ENCODE results near the gene TEAD3.

TEAD3 gene

DNA sequence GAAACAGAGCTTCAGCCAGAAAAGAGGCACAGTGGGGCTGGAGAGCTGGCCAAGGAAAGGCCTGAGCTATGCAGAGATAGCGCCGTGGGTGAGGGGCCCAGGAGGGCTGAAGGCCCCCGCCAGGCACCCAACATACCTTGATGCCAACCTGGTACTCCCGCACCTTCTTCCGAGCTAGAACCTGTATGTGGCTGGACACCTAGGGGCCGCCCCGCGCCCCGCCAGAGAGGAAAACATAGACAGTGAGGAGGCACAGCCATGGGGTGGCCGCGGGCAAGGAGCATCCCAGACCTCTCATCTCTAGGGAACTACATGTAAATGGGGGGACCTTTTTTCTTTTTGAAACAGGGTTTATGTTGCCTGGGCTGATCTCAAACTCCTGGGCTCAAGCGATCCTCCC lies 16.7 kb downstream of the TEAD3 start:
- Histone ChIP-seq H3K4me3 (replicated peaks; ENCODE audit: insufficient read depth, low read length) (no peak overlapping the region), H3K27ac (replicated peaks) (no peak overlapping the region), H3K27me3 (ENCODE audit: insufficient read depth, poor library complexity, severe bottlenecking) (no peaks in the 10 kb centered on the region)
- TF ChIP-seq POLR2AphosphoS5 (IDR thresholded peaks at IDR 0.05; ENCODE audit: low read depth), result no peak
- no peak for TF ChIP-seq GABPA (IDR thresholded peaks at IDR 0.05; ENCODE audit: low read depth)
- TF ChIP-seq, protein P1, sequence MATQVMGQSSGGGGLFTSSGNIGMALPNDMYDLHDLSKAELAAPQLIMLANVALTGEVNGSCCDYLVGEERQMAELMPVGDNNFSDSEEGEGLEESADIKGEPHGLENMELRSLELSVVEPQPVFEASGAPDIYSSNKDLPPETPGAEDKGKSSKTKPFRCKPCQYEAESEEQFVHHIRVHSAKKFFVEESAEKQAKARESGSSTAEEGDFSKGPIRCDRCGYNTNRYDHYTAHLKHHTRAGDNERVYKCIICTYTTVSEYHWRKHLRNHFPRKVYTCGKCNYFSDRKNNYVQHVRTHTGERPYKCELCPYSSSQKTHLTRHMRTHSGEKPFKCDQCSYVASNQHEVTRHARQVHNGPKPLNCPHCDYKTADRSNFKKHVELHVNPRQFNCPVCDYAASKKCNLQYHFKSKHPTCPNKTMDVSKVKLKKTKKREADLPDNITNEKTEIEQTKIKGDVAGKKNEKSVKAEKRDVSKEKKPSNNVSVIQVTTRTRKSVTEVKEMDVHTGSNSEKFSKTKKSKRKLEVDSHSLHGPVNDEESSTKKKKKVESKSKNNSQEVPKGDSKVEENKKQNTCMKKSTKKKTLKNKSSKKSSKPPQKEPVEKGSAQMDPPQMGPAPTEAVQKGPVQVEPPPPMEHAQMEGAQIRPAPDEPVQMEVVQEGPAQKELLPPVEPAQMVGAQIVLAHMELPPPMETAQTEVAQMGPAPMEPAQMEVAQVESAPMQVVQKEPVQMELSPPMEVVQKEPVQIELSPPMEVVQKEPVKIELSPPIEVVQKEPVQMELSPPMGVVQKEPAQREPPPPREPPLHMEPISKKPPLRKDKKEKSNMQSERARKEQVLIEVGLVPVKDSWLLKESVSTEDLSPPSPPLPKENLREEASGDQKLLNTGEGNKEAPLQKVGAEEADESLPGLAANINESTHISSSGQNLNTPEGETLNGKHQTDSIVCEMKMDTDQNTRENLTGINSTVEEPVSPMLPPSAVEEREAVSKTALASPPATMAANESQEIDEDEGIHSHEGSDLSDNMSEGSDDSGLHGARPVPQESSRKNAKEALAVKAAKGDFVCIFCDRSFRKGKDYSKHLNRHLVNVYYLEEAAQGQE (IDR thresholded peaks at IDR 0.05; ENCODE audit: insufficient replicate concordance, low read depth), result no peak
- TF ChIP-seq, protein P2, sequence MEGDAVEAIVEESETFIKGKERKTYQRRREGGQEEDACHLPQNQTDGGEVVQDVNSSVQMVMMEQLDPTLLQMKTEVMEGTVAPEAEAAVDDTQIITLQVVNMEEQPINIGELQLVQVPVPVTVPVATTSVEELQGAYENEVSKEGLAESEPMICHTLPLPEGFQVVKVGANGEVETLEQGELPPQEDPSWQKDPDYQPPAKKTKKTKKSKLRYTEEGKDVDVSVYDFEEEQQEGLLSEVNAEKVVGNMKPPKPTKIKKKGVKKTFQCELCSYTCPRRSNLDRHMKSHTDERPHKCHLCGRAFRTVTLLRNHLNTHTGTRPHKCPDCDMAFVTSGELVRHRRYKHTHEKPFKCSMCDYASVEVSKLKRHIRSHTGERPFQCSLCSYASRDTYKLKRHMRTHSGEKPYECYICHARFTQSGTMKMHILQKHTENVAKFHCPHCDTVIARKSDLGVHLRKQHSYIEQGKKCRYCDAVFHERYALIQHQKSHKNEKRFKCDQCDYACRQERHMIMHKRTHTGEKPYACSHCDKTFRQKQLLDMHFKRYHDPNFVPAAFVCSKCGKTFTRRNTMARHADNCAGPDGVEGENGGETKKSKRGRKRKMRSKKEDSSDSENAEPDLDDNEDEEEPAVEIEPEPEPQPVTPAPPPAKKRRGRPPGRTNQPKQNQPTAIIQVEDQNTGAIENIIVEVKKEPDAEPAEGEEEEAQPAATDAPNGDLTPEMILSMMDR (IDR thresholded peaks at IDR 0.05; ENCODE audit: insufficient read depth, low read length), result no peak
- no peak for TF ChIP-seq SPI1 (IDR thresholded peaks at IDR 0.05; ENCODE audit: borderline replicate concordance, low read depth)
- no peak for DNase-seq (ENCODE audit: low read depth in 1 of 2, low spot score in 1 of 2)

DNA sequence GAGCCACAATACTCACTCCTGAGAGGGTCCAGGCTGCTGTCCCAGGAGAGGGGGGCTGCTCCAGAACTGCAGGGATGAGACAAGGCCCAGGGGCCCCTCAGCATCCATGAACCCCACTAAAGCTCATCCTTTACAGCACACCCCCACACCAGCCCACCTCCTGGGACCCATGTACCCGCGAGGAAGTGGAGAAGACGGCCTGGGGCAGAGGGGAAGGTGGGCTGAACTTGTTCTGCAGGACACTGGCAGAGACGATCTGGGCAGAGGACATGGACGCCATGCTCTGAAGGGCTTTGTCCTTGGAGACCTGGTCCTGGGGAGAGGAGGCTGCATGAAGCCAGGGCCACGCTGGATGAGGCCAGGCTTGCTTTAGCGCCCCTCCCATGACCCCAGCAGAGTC lies 18.6 kb downstream of the TEAD3 start:
- H3K4me3 ChIP-seq (replicated peaks; ENCODE audit: insufficient read depth, low read length), result no peak overlapping the region

DNA sequence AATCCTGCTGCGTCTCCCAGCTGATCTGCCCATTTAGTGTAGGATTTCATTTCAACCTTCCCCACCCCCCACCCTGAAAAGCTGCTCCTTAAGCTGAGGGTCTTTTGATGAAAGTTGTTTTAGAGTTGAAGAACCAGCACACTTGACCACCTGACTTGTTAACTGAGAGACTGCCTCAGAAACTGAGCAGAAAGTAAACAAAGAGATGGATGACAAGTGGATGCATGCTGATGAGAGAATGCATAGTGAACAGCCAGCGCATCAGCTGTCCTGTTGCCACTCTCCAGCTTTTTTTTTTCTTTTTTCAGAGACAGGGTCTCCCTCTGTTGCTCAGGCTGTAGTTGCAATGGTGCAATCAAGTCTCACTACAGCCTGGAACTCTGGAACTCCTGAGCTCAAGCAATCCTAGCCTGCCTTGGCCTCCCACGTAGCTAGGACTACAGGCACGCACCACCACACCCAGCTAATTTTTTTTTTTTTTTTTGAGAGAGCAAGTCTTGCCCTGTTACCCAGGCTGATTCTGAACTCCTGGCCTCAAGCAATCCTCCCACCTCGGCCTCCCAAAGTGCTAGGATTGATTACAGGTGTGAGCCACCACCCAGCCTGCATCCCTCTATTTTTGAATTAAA lies 19.2 kb downstream of the TEAD3 start:
- no peak overlapping the region for H3K4me3 ChIP-seq (replicated peaks; ENCODE audit: insufficient read depth, low read length)
- no peak for DNase-seq (ENCODE audit: low read depth in 1 of 2, low spot score in 1 of 2)
- TF ChIP-seq, protein P2 (IDR thresholded peaks at IDR 0.05; ENCODE audit: insufficient read depth, low read length), result no peak
- TF ChIP-seq GABPA (IDR thresholded peaks at IDR 0.05; ENCODE audit: low read depth) (no peak), SPI1 (IDR thresholded peaks at IDR 0.05; ENCODE audit: borderline replicate concordance, low read depth) (no peak), POLR2AphosphoS5 (IDR thresholded peaks at IDR 0.05; ENCODE audit: low read depth) (no peak)
- TF ChIP-seq, protein P1 (IDR thresholded peaks at IDR 0.05; ENCODE audit: insufficient replicate concordance, low read depth), result no peak
- H3K27me3 ChIP-seq (ENCODE audit: insufficient read depth, poor library complexity, severe bottlenecking), result no peaks in the 10 kb centered on the region
- no peak overlapping the region for H3K27ac ChIP-seq (replicated peaks)

More for the DNA sequence above, 18.6 kb downstream of the TEAD3 start:
- no peak for DNase-seq (ENCODE audit: low read depth in 1 of 2, low spot score in 1 of 2)
- TF ChIP-seq GABPA (IDR thresholded peaks at IDR 0.05; ENCODE audit: low read depth) (no peak), SPI1 (IDR thresholded peaks at IDR 0.05; ENCODE audit: borderline replicate concordance, low read depth) (no peak), POLR2AphosphoS5 (IDR thresholded peaks at IDR 0.05; ENCODE audit: low read depth) (no peak)
- TF ChIP-seq, protein P1 (IDR thresholded peaks at IDR 0.05; ENCODE audit: insufficient replicate concordance, low read depth), result no peak
- TF ChIP-seq, protein P2 (IDR thresholded peaks at IDR 0.05; ENCODE audit: insufficient read depth, low read length), result no peak
- Histone ChIP-seq H3K27me3 (ENCODE audit: insufficient read depth, poor library complexity, severe bottlenecking) (no peaks in the 10 kb centered on the region), H3K27ac (replicated peaks) (no peak overlapping the region)

All from HL-60 (cell line).